K562 (cell line): Measurements from ENCODE around the gene STXBP4. TPM values are rescaled to one million over a fixed set of nuclear protein-coding genes. Genes with fewer than 3 reads are reported as not detected.

Experiments used
- ATAC-seq: fragments of 200-7000 bp; cut with Tn5 transposase; 3 replicates; pipeline ENCODE4 v1.9.1; 2020; ENCODE audit warnings: moderate library complexity
- BruUV-seq: library from RNA; stranded (reverse); fragments of 400-500 nt; replicated peaks from 2 replicates; lab custom pipeline; 2021; lab: Mats Ljungman, UMichigan
- CTCF ChIA-PET: fragments of 300-600 bp; formaldehyde crosslinking; extraction: SDS; loops from one replicate; lab custom pipeline; 2021; ENCODE audit warnings: low intra/inter-chr PET ratio; lab: Yijun Ruan, JAX
- POLR2A ChIA-PET: fragments of 300-600, 350-650 bp; sonication (Branson Sonifier 250); formaldehyde crosslinking; extraction: SDS; loops from one replicate; lab custom pipeline; 2021; ENCODE audit warnings: antibody characterized with exemption, inconsistent platforms; lab: Yijun Ruan, JAX
- DNase-seq, 4 experiments: peaks; one replicate each; pipeline versions ENCODE4 v3.0.0 to v3.0.0-alpha.2; 2011 to 2018; ENCODE audit warnings: low spot score in 3 of 4, mixed read lengths in 3 of 4; ENCODE audit errors: extremely low read depth in 1 of 4
- FAIRE-seq: peaks from 2 replicates; lab custom pipeline; 2011; peaks lifted over from hg19 to GRCh38; lab: Jason Lieb, UNC
- H2AFZ ChIP-seq: 2 replicates; pipeline ENCODE4 v1.6.0; 2011; ENCODE audit warnings: low read depth, low read length, control low read depth, inconsistent platforms
- H3K27ac ChIP-seq: fragments of 200-600 bp; 3 replicates; pipeline ENCODE4 v1.8.0; 2011; ENCODE audit warnings: low read depth, mild to moderate bottlenecking, control low read depth, inconsistent platforms, low read length, moderate library complexity, mixed read lengths; ENCODE audit errors: extremely low read depth
- H3K27me3 ChIP-seq, 2 experiments: fragments of 300-600 bp in 1 of 2; 2 replicates in 1 of 2; 3 replicates in 1 of 2; pipeline versions ENCODE4 v1.6.0 to v1.8.0; 2011; ENCODE audit warnings: inconsistent platforms in 2 of 2, low read length in 2 of 2, mild to moderate bottlenecking in 1 of 2, mixed read lengths in 1 of 2, moderate library complexity in 1 of 2; ENCODE audit not compliant: control insufficient read depth in 2 of 2, insufficient read depth in 2 of 2
- H3K36me3 ChIP-seq: fragments of 300-600 bp; 3 replicates; pipeline ENCODE4 v1.8.0; 2011; ENCODE audit warnings: mild to moderate bottlenecking, low read length, inconsistent platforms; ENCODE audit not compliant: control insufficient read depth, insufficient read depth
- H3K4me1 ChIP-seq, 2 experiments: fragments of 200-600 bp in 1 of 2; replicated peaks in 1 of 2; 2 replicates in 1 of 2; 3 replicates in 1 of 2; pipeline versions ENCODE4 v1.5.1 to v1.8.0; 2011; ENCODE audit warnings: inconsistent platforms in 2 of 2, low read length in 2 of 2, mild to moderate bottlenecking in 1 of 2, mixed read lengths in 1 of 2, moderate library complexity in 1 of 2; ENCODE audit not compliant: control insufficient read depth in 2 of 2, insufficient read depth in 2 of 2
- H3K4me2 ChIP-seq: 2 replicates; pipeline ENCODE4 v1.6.1; 2011; ENCODE audit warnings: low read length, control low read depth, inconsistent platforms, mixed read lengths; ENCODE audit not compliant: insufficient read depth
- H3K4me3 ChIP-seq: fragments of 200-600 bp; sonication (generic), shearing (Covaris generic); 2 replicates; pipeline ENCODE4 v1.5.1; 2016; ENCODE audit warnings: control low read depth, inconsistent platforms
- H3K79me2 ChIP-seq: fragments of 200-600 bp; 3 replicates; pipeline ENCODE4 v1.8.0; 2011; ENCODE audit warnings: low read length, inconsistent platforms; ENCODE audit not compliant: control insufficient read depth, insufficient read depth
- H3K9ac ChIP-seq, 2 experiments: 2 replicates each; pipeline versions ENCODE4 v1.6.0 to v1.6.1; 2011; ENCODE audit warnings: low read depth in 2 of 2, low read length in 2 of 2, control low read depth in 1 of 2, inconsistent platforms in 1 of 2, mild to moderate bottlenecking in 1 of 2, mixed read lengths in 1 of 2; ENCODE audit not compliant: insufficient read depth in 1 of 2
- H3K9me1 ChIP-seq: one replicate; pipeline ENCODE4 v1.6.0; 2011; ENCODE audit warnings: inconsistent platforms, mild to moderate bottlenecking, low read length, moderate library complexity; ENCODE audit not compliant: control insufficient read depth, insufficient read depth
- H3K9me3 ChIP-seq: replicated peaks from 2 replicates; pipeline ENCODE4 v1.5.1; 2011; ENCODE audit warnings: low read depth, low read length, inconsistent platforms; ENCODE audit not compliant: control insufficient read depth, insufficient read depth
- H4K20me1 ChIP-seq: replicated peaks from 2 replicates; pipeline ENCODE4 v1.6.1; 2011; ENCODE audit warnings: low read length, inconsistent platforms, mixed read lengths; ENCODE audit not compliant: control insufficient read depth, insufficient read depth
- GATA2 ChIP-seq: sonication (generic); formaldehyde crosslinking; IDR thresholded peaks from 2 replicates; pipeline ENCODE4 v1.4.0; 2020; ENCODE audit warnings: mild to moderate bottlenecking, missing genetic modification reagents
- MLX ChIP-seq, 2 experiments: fragments of 450-650 bp in 1 of 2; sonication (generic) in 1 of 2; formaldehyde crosslinking; conservative IDR thresholded peaks; 2 replicates each; pipeline versions ENCODE4 v1.4.0 to v1.8.1; 2020 to 2022; ENCODE audit warnings: mild to moderate bottlenecking in 1 of 2, missing genetic modification reagents in 1 of 2
- NCOA2 ChIP-seq, 2 experiments: fragments of 450-650 bp; IDR thresholded peaks; 2 replicates each; pipeline ENCODE4 v1.6.1; 2018; ENCODE audit warnings: mild to moderate bottlenecking in 2 of 2, moderate library complexity in 1 of 2; ENCODE audit not compliant: partially characterized antibody in 2 of 2
- PHB ChIP-seq: fragments of 250-450 bp; sonication (Bioruptor Pico); IDR thresholded peaks from 2 replicates; pipeline ENCODE4 v1.5.0; 2021
- PHF20 ChIP-seq: fragments of 450-650 bp; IDR thresholded peaks from 2 replicates; pipeline ENCODE4 v1.6.1; 2018; ENCODE audit not compliant: partially characterized antibody
- TCFL5 ChIP-seq: fragments of 250-450 bp; sonication (Bioruptor Pico); conservative IDR thresholded peaks from 2 replicates; pipeline ENCODE4 v1.6.1; 2021; ENCODE audit warnings: mild to moderate bottlenecking, moderate library complexity, matching md5 sums
- THRAP3 ChIP-seq: fragments of 450-650 bp; IDR thresholded peaks from 2 replicates; pipeline ENCODE4 v1.6.1; 2016; ENCODE audit warnings: mild to moderate bottlenecking, inconsistent platforms, borderline replicate concordance
- U2AF2 ChIP-seq: fragments of 200-400 bp; formaldehyde crosslinking; optimal IDR thresholded peaks from 2 replicates; pipeline ENCODE3; 2017; ENCODE audit warnings: low read depth, mild to moderate bottlenecking, low read length
- ZBTB7A ChIP-seq: IDR thresholded peaks from 2 replicates; pipeline ENCODE4 v1.6.1; 2011; ENCODE audit warnings: low read depth, mild to moderate bottlenecking, low read length, moderate library complexity, borderline replicate concordance; ENCODE audit not compliant: control insufficient read depth
- ZBTB8A ChIP-seq: fragments of 450-650 bp; IDR thresholded peaks from 2 replicates; pipeline ENCODE4 v1.6.1; 2018; ENCODE audit warnings: mild to moderate bottlenecking, moderate library complexity; ENCODE audit not compliant: partially characterized antibody
- ZC3H4 ChIP-seq: sonication (generic); formaldehyde crosslinking; IDR thresholded peaks from 2 replicates; pipeline ENCODE4 v1.9.0; 2021; ENCODE audit warnings: missing genetic modification reagents, borderline replicate concordance
- ZNF143 ChIP-seq: sonication (generic); formaldehyde crosslinking; IDR thresholded peaks from 2 replicates; pipeline ENCODE4 v1.9.0; 2022; ENCODE audit warnings: mild to moderate bottlenecking, missing genetic modification reagents
- ZNF212 ChIP-seq: fragments of 450-650 bp; formaldehyde crosslinking; IDR thresholded peaks from 2 replicates; pipeline ENCODE4 v1.4.0; 2020; ENCODE audit warnings: mild to moderate bottlenecking
- ZNF324 ChIP-seq: fragments of 250-450 bp; sonication (Bioruptor Pico); IDR thresholded peaks from 2 replicates; pipeline ENCODE4 v1.4.0; 2020; ENCODE audit warnings: mild to moderate bottlenecking
- WGBS: fragments of 100-300 bp; shearing (Covaris generic); methylation state at CpG from one replicate; pipeline ENCODE4 v1.1.6; 2016; ENCODE audit warnings: low coverage, mixed read lengths; ENCODE audit not compliant: insufficient coverage; ENCODE audit errors: missing lambda C conversion rate; 5-methylcytosine and 5-hydroxymethylcytosine counted together
- in situ Hi-C: fragments of 300-500 bp; cut with MboI; formaldehyde crosslinking; loops from 4 replicates; pipeline ENCODE4 v1.15.0; 2018; ENCODE audit warnings: inconsistent platforms, mixed read lengths
- intact Hi-C: fragments of 100-400 bp; cut with micrococcal nuclease; formaldehyde crosslinking; loops from 2 replicates; pipeline ENCODE4 v1.14.2; 2022
- polyA plus RNA-seq, 8 experiments: library from polyadenylated mRNA; depleted of rRNA in 4 of 8; stranded (reverse) in 5 of 8; unstranded in 3 of 8; fragments of >200 nt; fragmentation: Nextera tagmentation in 2 of 8; fragmentation: Illumina TruSeq in 1 of 8; extraction: Ambion mirVana in 2 of 8; extraction: Trizol in 1 of 8; gene quantifications; 2 replicates each; pipeline versions ENCODE4 v1.2.1 to v1.2.3, GENCODE V29; 2011 to 2014; ENCODE audit warnings: inconsistent platforms in 1 of 8, missing spikeins in 1 of 8
- total RNA-seq, 7 experiments: library from RNA; depleted of rRNA in 6 of 7; stranded (reverse); fragments of >200 nt in 6 of 7; fragmentation: Illumina TruSeq in 2 of 7; extraction: Trizol in 2 of 7; gene quantifications; 2 replicates each; pipeline versions ENCODE4 v1.2.1 to v1.2.3, GENCODE V29; 2011 to 2021; ENCODE audit warnings: low replicate concordance in 1 of 7

STXBP4 gene
- total and polyA plus RNA-seq, 9 of the 15 experiments (the other 6 are each of a cell fraction or from before 2014, with no cell fraction given), result 11.6 to 23.2 (median 18.5) TPM

DNA sequence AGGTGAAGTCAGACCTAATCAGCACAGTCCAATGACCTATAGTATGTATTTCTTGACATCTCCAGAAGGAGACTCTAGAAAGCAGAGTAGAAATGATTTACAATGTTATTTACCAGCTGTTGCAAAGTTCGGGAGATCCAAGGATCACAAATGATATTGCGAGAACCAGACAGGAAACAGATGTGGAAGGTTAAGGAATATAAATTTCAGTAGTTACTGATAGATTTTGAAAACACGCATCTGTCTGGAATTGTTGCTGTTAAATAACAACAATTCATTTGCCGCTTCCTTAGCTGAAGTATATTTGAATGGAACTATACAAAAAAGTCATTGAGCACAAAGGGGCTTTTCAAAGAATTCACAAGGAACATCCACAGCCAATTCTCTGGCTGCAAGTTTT, 72.0 kb downstream of the STXBP4 start:
- in situ Hi-C loops (no loop called here), intact Hi-C loops (no loop called here)
- Histone ChIP-seq H3K9ac (no peak overlapping the region), H3K9me1 (no peaks in the 10 kb centered on the region), H3K27me3 (no peaks in the 10 kb centered on the region), H3K27ac (no peak overlapping the region), H3K79me2 (no peaks in the 10 kb centered on the region), H3K36me3 (peaks cover 8% of the 10 kb centered on the region; the same call in 2 of the 3 replicates), H3K9me3 (no peaks in the 10 kb centered on the region), H3K4me2 (no peak overlapping the region), H4K20me1 (no peaks in the 10 kb centered on the region), H2AFZ (no peak overlapping the region), H3K4me3 (no peak overlapping the region), H3K4me1 (no peaks in the 10 kb centered on the region)
- DNase-seq (no peak), FAIRE-seq (no peak), ATAC-seq (no peak)
- ChIA-PET CTCF (no interaction called here), POLR2A (no interaction called here)
- BruUV-seq, result no TSS peak
- 78% methylated on average over 4 of the region's 4 CpGs for WGBS
- TF ChIP-seq PHF20, result no peak
- TF ChIP-seq ZBTB8A, result no peak
- TF ChIP-seq NCOA2 (IDR thresholded peaks at IDR 0.05; ENCODE audit: partially characterized antibody in 2 of 2), result no peak
- TF ChIP-seq GATA2, result no peak
- no peak for TF ChIP-seq ZNF324 (CRISPR knock-in tag)
- TF ChIP-seq TCFL5, result no peak
- TF ChIP-seq U2AF2, result no peak
- no peak for TF ChIP-seq ZNF212 (CRISPR knock-in tag)
- TF ChIP-seq THRAP3, result no peak
- no peak for TF ChIP-seq ZC3H4 (CRISPR knock-in tag)
- TF ChIP-seq ZBTB7A, result no peak
- TF ChIP-seq ZNF143 (CRISPR knock-in tag), result no peak
- TF ChIP-seq MLX (CRISPR knock-in tag; conservative IDR thresholded peaks at IDR 0.05), result no peak
- TF ChIP-seq PHB (CRISPR knock-in tag), result no peak
